Neural cell (in vitro differentiated cells): ENCODE measurements around the gene NHSL1.

Experiments
- CTCF ChIP-seq: fragments of 450-650 bp; IDR thresholded peaks from 2 replicates; pipeline ENCODE4 v1.5.1; 2014; ENCODE audit warnings: antibody characterized with exemption, mild to moderate bottlenecking, moderate library complexity; ENCODE audit not compliant: poor library complexity, severe bottlenecking
- EZH2 ChIP-seq: fragments of 200-600, 300-800 bp; shearing (Covaris generic), sonication (generic); IDR thresholded peaks from 2 replicates; pipeline ENCODE4 v1.6.1; 2014; ENCODE audit warnings: antibody characterized with exemption, low read length, borderline replicate concordance, mild to moderate bottlenecking; ENCODE audit not compliant: insufficient read depth, poor library complexity, severe bottlenecking
- POLR2AphosphoS5 ChIP-seq: IDR thresholded peaks from 2 replicates; pipeline ENCODE4 v1.6.1; 2012
- RAD21 ChIP-seq: fragments of 450-650 bp; conservative IDR thresholded peaks from 2 replicates; pipeline ENCODE4 v1.6.1; 2014; ENCODE audit warnings: antibody characterized with exemption, mild to moderate bottlenecking, moderate library complexity
- TF ChIP-seq, protein P1 (sequence below): IDR thresholded peaks from 2 replicates; pipeline ENCODE4 v1.6.1; 2012; ENCODE audit warnings: borderline replicate concordance

GRCh38 chr6:138493413-138493812, 5.9 kb downstream of the NHSL1 start:
- TF ChIP-seq EZH2 (no peak), POLR2AphosphoS5 (no peak), CTCF (no peak), RAD21 (no peak)
- TF ChIP-seq, protein P1, sequence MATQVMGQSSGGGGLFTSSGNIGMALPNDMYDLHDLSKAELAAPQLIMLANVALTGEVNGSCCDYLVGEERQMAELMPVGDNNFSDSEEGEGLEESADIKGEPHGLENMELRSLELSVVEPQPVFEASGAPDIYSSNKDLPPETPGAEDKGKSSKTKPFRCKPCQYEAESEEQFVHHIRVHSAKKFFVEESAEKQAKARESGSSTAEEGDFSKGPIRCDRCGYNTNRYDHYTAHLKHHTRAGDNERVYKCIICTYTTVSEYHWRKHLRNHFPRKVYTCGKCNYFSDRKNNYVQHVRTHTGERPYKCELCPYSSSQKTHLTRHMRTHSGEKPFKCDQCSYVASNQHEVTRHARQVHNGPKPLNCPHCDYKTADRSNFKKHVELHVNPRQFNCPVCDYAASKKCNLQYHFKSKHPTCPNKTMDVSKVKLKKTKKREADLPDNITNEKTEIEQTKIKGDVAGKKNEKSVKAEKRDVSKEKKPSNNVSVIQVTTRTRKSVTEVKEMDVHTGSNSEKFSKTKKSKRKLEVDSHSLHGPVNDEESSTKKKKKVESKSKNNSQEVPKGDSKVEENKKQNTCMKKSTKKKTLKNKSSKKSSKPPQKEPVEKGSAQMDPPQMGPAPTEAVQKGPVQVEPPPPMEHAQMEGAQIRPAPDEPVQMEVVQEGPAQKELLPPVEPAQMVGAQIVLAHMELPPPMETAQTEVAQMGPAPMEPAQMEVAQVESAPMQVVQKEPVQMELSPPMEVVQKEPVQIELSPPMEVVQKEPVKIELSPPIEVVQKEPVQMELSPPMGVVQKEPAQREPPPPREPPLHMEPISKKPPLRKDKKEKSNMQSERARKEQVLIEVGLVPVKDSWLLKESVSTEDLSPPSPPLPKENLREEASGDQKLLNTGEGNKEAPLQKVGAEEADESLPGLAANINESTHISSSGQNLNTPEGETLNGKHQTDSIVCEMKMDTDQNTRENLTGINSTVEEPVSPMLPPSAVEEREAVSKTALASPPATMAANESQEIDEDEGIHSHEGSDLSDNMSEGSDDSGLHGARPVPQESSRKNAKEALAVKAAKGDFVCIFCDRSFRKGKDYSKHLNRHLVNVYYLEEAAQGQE: no peak
